MCF 10A (cell line): ENCODE data around the gene NAALADL2. TPM values are rescaled to one million over a fixed set of nuclear protein-coding genes. Genes with fewer than 3 reads are reported as not detected.

Experiments
- BruUV-seq: library from RNA; stranded (reverse); fragments of 400-500 nt; replicated peaks from 2 replicates; lab custom pipeline; 2021; lab: Mats Ljungman, UMichigan
- CTCF ChIA-PET: fragments of 300-600 bp; sonication (Branson Sonifier 250); formaldehyde crosslinking; extraction: SDS; loops from one replicate; lab custom pipeline; 2021; ENCODE audit warnings: antibody characterized with exemption, inconsistent platforms; lab: Yijun Ruan, JAX
- POLR2A ChIA-PET: fragments of 300-600, 350-650 bp; sonication (Branson Sonifier 250); formaldehyde crosslinking; extraction: SDS; loops from one replicate; lab custom pipeline; 2020; ENCODE audit warnings: antibody characterized with exemption, inconsistent platforms; lab: Yijun Ruan, JAX
- DNase-seq: peaks from one replicate; pipeline ENCODE4 v3.0.0-alpha.2; 2018; ENCODE audit not compliant: unreplicated experiment
- H3K27ac Mint-ChIP-seq: one replicate; pipeline ENCODE4 v1.8.0; 2022; ENCODE audit warnings: mild to moderate bottlenecking, low read depth, mixed read lengths; ENCODE audit not compliant: unreplicated experiment
- H3K27me3 Mint-ChIP-seq: one replicate; pipeline ENCODE4 v1.8.0; 2022; ENCODE audit warnings: mixed read lengths; ENCODE audit not compliant: insufficient read depth, unreplicated experiment
- H3K36me3 Mint-ChIP-seq: one replicate; pipeline ENCODE4 v1.8.0; 2022; ENCODE audit warnings: mild to moderate bottlenecking, moderate library complexity, mixed read lengths; ENCODE audit not compliant: insufficient read depth, unreplicated experiment
- H3K4me1 Mint-ChIP-seq: one replicate; pipeline ENCODE4 v1.8.0; 2022; ENCODE audit warnings: mixed read lengths; ENCODE audit not compliant: insufficient read depth, unreplicated experiment
- H3K4me3 Mint-ChIP-seq: one replicate; pipeline ENCODE4 v1.8.0; 2022; ENCODE audit warnings: mild to moderate bottlenecking, moderate library complexity, mixed read lengths; ENCODE audit not compliant: unreplicated experiment
- H3K9me3 Mint-ChIP-seq: one replicate; pipeline ENCODE4 v1.8.0; 2022; ENCODE audit warnings: mixed read lengths; ENCODE audit not compliant: unreplicated experiment
- intact Hi-C: fragments of 100-400 bp; cut with micrococcal nuclease; formaldehyde crosslinking; loops from 2 replicates; pipeline ENCODE4 v1.14.1; 2022
- total RNA-seq: library from RNA; stranded (reverse); gene quantifications from 2 replicates; pipeline ENCODE4 v1.2.3, GENCODE V29; 2022
- TF ChIP-seq, protein P1 (sequence below): fragments of 200-600 bp; IDR thresholded peaks from one replicate; pipeline ENCODE4 v1.8.0; 2022; ENCODE audit warnings: antibody characterized with exemption, mild to moderate bottlenecking; ENCODE audit not compliant: unreplicated experiment

The NAALADL2 gene
- total RNA-seq, 1 experiment from 2014 or later: 4.2 TPM

DNA sequence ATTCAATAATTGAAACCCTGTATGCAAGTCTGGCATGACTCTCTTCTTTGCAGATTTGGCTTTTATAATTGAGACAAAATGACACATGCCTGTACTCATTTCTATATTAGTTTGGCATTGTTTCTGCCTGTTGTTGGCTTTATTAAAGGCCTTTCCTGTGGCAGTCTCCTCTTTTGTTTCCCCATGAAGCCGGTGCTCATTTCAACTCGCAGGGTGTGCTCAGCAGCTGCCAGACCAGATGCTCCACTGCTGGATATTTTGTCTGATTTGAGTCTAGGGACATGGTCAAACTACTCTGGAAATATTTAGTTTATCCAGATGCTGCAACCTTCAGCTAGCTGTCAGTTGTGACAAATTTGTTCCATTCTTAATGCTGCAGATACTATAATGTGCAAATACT, 445.3 kb downstream of the NAALADL2 start:
- ChIA-PET POLR2A (no interaction called here), CTCF (interaction anchor here (0.6 kb wide), 1 partner anchor 40 kb away, joined by 4 read pairs; no protein-coding TSS in a partner anchor)
- no TSS peak for BruUV-seq
- Mint-ChIP-seq H3K27ac (no peak overlapping the region), H3K9me3 (no peaks in the 10 kb centered on the region), H3K4me1 (no peaks in the 10 kb centered on the region), H3K27me3 (no peaks in the 10 kb centered on the region), H3K36me3 (no peaks in the 10 kb centered on the region), H3K4me3 (no peak overlapping the region)
- TF ChIP-seq, protein P1, sequence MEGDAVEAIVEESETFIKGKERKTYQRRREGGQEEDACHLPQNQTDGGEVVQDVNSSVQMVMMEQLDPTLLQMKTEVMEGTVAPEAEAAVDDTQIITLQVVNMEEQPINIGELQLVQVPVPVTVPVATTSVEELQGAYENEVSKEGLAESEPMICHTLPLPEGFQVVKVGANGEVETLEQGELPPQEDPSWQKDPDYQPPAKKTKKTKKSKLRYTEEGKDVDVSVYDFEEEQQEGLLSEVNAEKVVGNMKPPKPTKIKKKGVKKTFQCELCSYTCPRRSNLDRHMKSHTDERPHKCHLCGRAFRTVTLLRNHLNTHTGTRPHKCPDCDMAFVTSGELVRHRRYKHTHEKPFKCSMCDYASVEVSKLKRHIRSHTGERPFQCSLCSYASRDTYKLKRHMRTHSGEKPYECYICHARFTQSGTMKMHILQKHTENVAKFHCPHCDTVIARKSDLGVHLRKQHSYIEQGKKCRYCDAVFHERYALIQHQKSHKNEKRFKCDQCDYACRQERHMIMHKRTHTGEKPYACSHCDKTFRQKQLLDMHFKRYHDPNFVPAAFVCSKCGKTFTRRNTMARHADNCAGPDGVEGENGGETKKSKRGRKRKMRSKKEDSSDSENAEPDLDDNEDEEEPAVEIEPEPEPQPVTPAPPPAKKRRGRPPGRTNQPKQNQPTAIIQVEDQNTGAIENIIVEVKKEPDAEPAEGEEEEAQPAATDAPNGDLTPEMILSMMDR: no peak
- intact Hi-C loops: no loop called here
- DNase-seq: no peak

- POLR2A ChIA-PET: no interaction called here
- no peaks in the 10 kb centered on the region for H3K27me3 Mint-ChIP-seq
- BruUV-seq: no TSS peak
- H3K4me1 Mint-ChIP-seq: no peaks in the 10 kb centered on the region
- CTCF ChIA-PET: no interaction called here
- TF ChIP-seq, protein P1: no peak
- no peaks in the 10 kb centered on the region for H3K9me3 Mint-ChIP-seq
- H3K36me3 Mint-ChIP-seq: no peaks in the 10 kb centered on the region
- no peak for DNase-seq
- H3K27ac Mint-ChIP-seq: no peak overlapping the region
- intact Hi-C loops: no loop called here
- no peak overlapping the region for H3K4me3 Mint-ChIP-seq
Measured at GRCh38 chr3:175307642-175308041, 448.5 kb downstream of the NAALADL2 start.

DNA sequence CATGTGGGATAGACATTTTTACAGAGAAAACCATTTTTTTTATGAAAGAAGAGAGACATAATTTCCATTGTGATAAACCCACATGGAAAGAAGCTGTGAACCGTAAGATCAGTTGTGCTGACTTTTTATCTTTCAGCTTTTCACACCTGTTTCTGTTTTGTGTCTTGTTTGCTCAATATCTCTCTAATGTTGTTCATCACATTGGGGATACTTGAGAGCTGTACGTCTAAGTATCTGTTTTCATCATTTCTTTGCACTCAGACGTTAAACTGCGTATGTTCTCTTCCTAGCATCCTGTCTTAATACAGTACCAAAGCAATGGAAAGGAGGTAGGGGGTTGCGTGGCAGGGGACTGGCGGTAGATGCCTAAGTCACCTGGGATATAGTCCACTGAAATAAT, 449.0 kb downstream of the NAALADL2 start:
- Mint-ChIP-seq H3K4me3 (no peak overlapping the region), H3K9me3 (no peaks in the 10 kb centered on the region), H3K27me3 (no peaks in the 10 kb centered on the region), H3K27ac (no peak overlapping the region), H3K4me1 (no peaks in the 10 kb centered on the region), H3K36me3 (no peaks in the 10 kb centered on the region)
- TF ChIP-seq, protein P1: no peak
- intact Hi-C loops: no loop called here
- no peak for DNase-seq
- POLR2A ChIA-PET: no interaction called here
- BruUV-seq: no TSS peak
- CTCF ChIA-PET: no interaction called here

DNA sequence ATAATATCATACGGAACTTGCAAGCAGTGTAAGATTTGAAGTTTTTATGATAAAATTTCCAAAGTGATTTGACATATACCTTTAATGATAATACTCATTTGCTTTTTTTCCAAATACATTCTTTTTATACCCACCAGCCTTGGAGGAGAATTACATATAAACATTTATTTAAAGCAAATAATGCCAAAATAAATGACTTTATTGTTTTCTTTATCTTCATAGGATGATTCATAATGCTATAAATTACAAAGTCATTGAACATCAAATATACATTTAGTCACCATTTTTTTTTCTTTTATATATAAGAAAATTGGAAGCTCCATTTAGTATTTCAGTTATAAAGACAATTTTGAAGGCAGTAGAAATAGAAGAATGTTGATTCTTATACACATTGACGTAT, 450.9 kb downstream of the NAALADL2 start:
- Mint-ChIP-seq H3K9me3 (no peaks in the 10 kb centered on the region), H3K27ac (no peak overlapping the region), H3K27me3 (no peaks in the 10 kb centered on the region), H3K4me3 (no peak overlapping the region), H3K36me3 (no peaks in the 10 kb centered on the region), H3K4me1 (no peaks in the 10 kb centered on the region)
- intact Hi-C loops: no loop called here
- no TSS peak for BruUV-seq
- ChIA-PET CTCF (no interaction called here), POLR2A (interaction anchor here (0.7 kb wide), 2 partner anchors 199 to 870 kb away, joined by 3 read pairs; no protein-coding TSS in a partner anchor)
- TF ChIP-seq, protein P1: no peak
- DNase-seq: no peak
